PC-3 (cell line): ENCODE results near the gene EFTUD2. TPM values are rescaled to one million over a fixed set of nuclear protein-coding genes. Genes with fewer than 3 reads are reported as not detected.

Experiments
- ATAC-seq: fragments of 200-7000 bp; cut with Tn5 transposase; 2 replicates; pipeline ENCODE4 v1.9.1; 2020; ENCODE audit warnings: mild to moderate bottlenecking, moderate library complexity
- BruUV-seq: library from RNA; stranded (reverse); fragments of 400-500 nt; replicated peaks from 2 replicates; lab custom pipeline; 2021; lab: Mats Ljungman, UMichigan
- CTCF ChIA-PET: fragments of 300-600 bp; sonication (Branson Sonifier 250); formaldehyde crosslinking; loops from one replicate; lab custom pipeline; 2022; ENCODE audit warnings: antibody characterized with exemption; lab: Charles Lee
- POLR2A ChIA-PET: fragments of 300-600 bp; sonication (Branson Sonifier 250); formaldehyde crosslinking; loops from one replicate; lab custom pipeline; 2022; ENCODE audit warnings: antibody characterized with exemption; ENCODE audit not compliant: unreplicated experiment; lab: Charles Lee
- DNase-seq: peaks from one replicate; pipeline ENCODE4 v3.0.0-alpha.2; 2015
- H2AFZ ChIP-seq: fragments of 300-600 bp; sonication (generic); 2 replicates; pipeline ENCODE4 v1.6.0; 2016; ENCODE audit warnings: antibody characterized with exemption, low read length
- H3F3A ChIP-seq: fragments of 300-600 bp; sonication (generic); one replicate; pipeline ENCODE4 v1.6.0; 2017; ENCODE audit warnings: antibody characterized with exemption, low read length, control low read depth, mild to moderate bottlenecking; ENCODE audit not compliant: unreplicated experiment
- H3K27ac ChIP-seq: fragments of 300-600 bp; sonication (generic); 2 replicates; pipeline ENCODE4 v1.5.1; 2016; ENCODE audit warnings: mild to moderate bottlenecking, low read length
- H3K27me3 ChIP-seq: fragments of 300-600 bp; sonication (generic); 2 replicates; pipeline ENCODE4 v1.6.1; 2016; ENCODE audit warnings: low read length, mixed read lengths
- H3K36me3 ChIP-seq: fragments of 300-600 bp; sonication (generic); 2 replicates; pipeline ENCODE4 v1.6.1; 2016; ENCODE audit warnings: low read depth, mixed run types, low read length, mixed read lengths
- H3K4me1 ChIP-seq: fragments of 300-600 bp; sonication (generic); 2 replicates; pipeline ENCODE4 v1.5.1; 2016; ENCODE audit warnings: low read length; ENCODE audit not compliant: insufficient read depth
- H3K4me2 ChIP-seq: fragments of 300-600 bp; sonication (generic); 2 replicates; pipeline ENCODE4 v1.6.0; 2016; ENCODE audit warnings: low read length
- H3K4me3 ChIP-seq: fragments of 300-600 bp; sonication (generic); 2 replicates; pipeline ENCODE4 v1.5.1; 2016; ENCODE audit warnings: mild to moderate bottlenecking, low read length, mixed read lengths
- H3K79me2 ChIP-seq: fragments of 300-600 bp; sonication (generic); 2 replicates; pipeline ENCODE4 v1.6.1; 2017; ENCODE audit warnings: low read length, mixed read lengths
- H3K9ac ChIP-seq: fragments of 300-600 bp; sonication (generic); 2 replicates; pipeline ENCODE4 v1.6.0; 2016; ENCODE audit warnings: mild to moderate bottlenecking, low read length
- H3K9me2 ChIP-seq: fragments of 300-600 bp; sonication (generic); replicated peaks from 2 replicates; pipeline ENCODE4 v1.6.1; 2016; ENCODE audit warnings: mixed run types, low read length, mixed read lengths
- H3K9me3 ChIP-seq: fragments of 300-600 bp; sonication (generic); 2 replicates; pipeline ENCODE4 v1.6.1; 2016; ENCODE audit warnings: low read length, mixed read lengths
- H4K20me1 ChIP-seq: fragments of 300-600 bp; sonication (generic); 2 replicates; pipeline ENCODE4 v1.6.1; 2016; ENCODE audit warnings: low read length, mixed read lengths
- EZH2 ChIP-seq: fragments of 300-600 bp; sonication (generic); IDR thresholded peaks from one replicate; pipeline ENCODE4 v1.6.1; 2017; ENCODE audit warnings: antibody characterized with exemption, mild to moderate bottlenecking, low read length; ENCODE audit not compliant: unreplicated experiment
- EZH2phosphoT487 ChIP-seq: fragments of 300-600 bp; sonication (generic); IDR thresholded peaks from 2 replicates; pipeline ENCODE4 v1.6.1; 2018; ENCODE audit warnings: mild to moderate bottlenecking, antibody characterized with exemption, low read length, borderline replicate concordance
- intact Hi-C: fragments of 100-400 bp; cut with micrococcal nuclease; formaldehyde crosslinking; loops from 2 replicates; pipeline ENCODE4 v1.9.0; 2023
- total RNA-seq: library from RNA; depleted of rRNA; stranded (reverse); fragments of >200 nt; gene quantifications from 2 replicates; pipeline ENCODE4 v1.2.3, GENCODE V29; 2014
- TF ChIP-seq, protein P1 (sequence below): fragments of 300-600 bp; sonication (generic); conservative IDR thresholded peaks from 2 replicates; pipeline ENCODE4 v1.5.1; 2017; ENCODE audit warnings: antibody characterized with exemption, low read depth, mild to moderate bottlenecking, low read length

The EFTUD2 gene
- total RNA-seq, 1 experiment from 2014 or later: 227 TPM

DNA sequence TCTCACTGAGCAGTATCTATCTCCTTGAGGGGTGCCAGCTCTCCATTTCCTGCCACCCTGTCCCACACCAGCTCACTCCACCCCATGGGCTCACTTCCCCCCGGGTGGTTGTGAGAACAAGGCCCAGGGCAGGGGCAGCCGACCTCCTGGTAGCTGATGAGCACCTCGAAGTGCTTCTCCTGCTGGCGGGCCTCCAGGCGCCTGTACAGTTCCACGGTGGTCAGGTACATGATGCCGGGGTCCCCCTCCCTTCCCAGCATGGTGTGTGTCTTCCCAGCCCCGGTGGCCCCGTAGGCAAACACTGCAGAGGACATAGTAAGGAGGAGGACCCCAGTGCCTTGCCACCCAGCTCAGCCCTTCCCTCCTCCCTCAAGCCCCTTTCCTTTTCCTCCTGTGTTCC is 35.9 kb upstream of the EFTUD2 start:
- Histone ChIP-seq H3K4me3 (no peak overlapping the region), H3F3A (no peaks in the 10 kb centered on the region), H3K4me1 (peaks cover 3% of the 10 kb centered on the region), H3K9me3 (no peaks in the 10 kb centered on the region), H4K20me1 (peaks cover 13% of the 10 kb centered on the region; the same call in 1 of the 2 replicates), H2AFZ (no peak overlapping the region), H3K4me2 (no peak overlapping the region), H3K9ac (no peak overlapping the region), H3K9me2 (no peaks in the 10 kb centered on the region), H3K27ac (no peak overlapping the region), H3K79me2 (peaks cover 41% of the 10 kb centered on the region), H3K36me3 (peaks cover 76% of the 10 kb centered on the region), H3K27me3 (no peaks in the 10 kb centered on the region)
- no peak for ATAC-seq
- no peak for DNase-seq
- ChIA-PET CTCF (no interaction called here), POLR2A (interaction anchor here (0.6 kb wide), 1 partner anchor 141 kb away, joined by 3 read pairs; no protein-coding TSS in a partner anchor)
- intact Hi-C loops: no loop called here
- no TSS peak for BruUV-seq
- TF ChIP-seq, protein P1, sequence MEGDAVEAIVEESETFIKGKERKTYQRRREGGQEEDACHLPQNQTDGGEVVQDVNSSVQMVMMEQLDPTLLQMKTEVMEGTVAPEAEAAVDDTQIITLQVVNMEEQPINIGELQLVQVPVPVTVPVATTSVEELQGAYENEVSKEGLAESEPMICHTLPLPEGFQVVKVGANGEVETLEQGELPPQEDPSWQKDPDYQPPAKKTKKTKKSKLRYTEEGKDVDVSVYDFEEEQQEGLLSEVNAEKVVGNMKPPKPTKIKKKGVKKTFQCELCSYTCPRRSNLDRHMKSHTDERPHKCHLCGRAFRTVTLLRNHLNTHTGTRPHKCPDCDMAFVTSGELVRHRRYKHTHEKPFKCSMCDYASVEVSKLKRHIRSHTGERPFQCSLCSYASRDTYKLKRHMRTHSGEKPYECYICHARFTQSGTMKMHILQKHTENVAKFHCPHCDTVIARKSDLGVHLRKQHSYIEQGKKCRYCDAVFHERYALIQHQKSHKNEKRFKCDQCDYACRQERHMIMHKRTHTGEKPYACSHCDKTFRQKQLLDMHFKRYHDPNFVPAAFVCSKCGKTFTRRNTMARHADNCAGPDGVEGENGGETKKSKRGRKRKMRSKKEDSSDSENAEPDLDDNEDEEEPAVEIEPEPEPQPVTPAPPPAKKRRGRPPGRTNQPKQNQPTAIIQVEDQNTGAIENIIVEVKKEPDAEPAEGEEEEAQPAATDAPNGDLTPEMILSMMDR: no peak

DNA sequence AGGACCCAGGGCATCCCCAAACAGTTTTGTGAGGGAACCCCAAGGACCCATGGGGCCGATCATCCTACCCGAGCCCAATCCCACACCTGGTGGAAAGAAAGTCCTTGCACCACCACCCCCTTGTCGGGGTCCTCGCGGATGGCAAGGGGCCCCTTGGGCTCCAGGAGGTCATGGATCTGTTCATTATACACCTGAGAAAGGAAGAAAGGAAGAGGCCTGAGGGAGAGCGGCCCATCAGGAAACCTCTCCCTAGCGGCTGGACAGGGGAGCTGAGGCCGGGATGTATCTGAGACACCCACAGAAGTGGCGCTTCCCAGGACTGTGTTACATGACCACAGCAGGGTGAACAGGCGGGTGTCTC is 35.5 kb upstream of the EFTUD2 start:
- ChIA-PET POLR2A (interaction anchor here (0.6 kb wide), 1 partner anchor 140 kb away, joined by 3 read pairs; no protein-coding TSS in a partner anchor), CTCF (no interaction called here)
- no peaks in the 10 kb centered on the region for H3K9me2 ChIP-seq
- H4K20me1 ChIP-seq: peaks cover 10% of the 10 kb centered on the region; the same call in 1 of the 2 replicates
- H3K27ac ChIP-seq: no peak overlapping the region
- H3K4me1 ChIP-seq: no peaks in the 10 kb centered on the region
- H3K4me3 ChIP-seq: no peak overlapping the region
- no peak overlapping the region for H2AFZ ChIP-seq
- ATAC-seq (no peak), DNase-seq (no peak)
- H3K9ac ChIP-seq: no peak overlapping the region
- peaks cover 37% of the 10 kb centered on the region for H3K79me2 ChIP-seq
- H3K9me3 ChIP-seq: no peaks in the 10 kb centered on the region
- H3K36me3 ChIP-seq: peaks cover 80% of the 10 kb centered on the region
- intact Hi-C loops: no loop called here
- TF ChIP-seq, protein P1: no peak
- TF ChIP-seq EZH2 (no peak), EZH2phosphoT487 (no peak)
- H3K4me2 ChIP-seq: no peak overlapping the region
- no TSS peak for BruUV-seq
- H3F3A ChIP-seq: no peaks in the 10 kb centered on the region
- no peaks in the 10 kb centered on the region for H3K27me3 ChIP-seq

DNA sequence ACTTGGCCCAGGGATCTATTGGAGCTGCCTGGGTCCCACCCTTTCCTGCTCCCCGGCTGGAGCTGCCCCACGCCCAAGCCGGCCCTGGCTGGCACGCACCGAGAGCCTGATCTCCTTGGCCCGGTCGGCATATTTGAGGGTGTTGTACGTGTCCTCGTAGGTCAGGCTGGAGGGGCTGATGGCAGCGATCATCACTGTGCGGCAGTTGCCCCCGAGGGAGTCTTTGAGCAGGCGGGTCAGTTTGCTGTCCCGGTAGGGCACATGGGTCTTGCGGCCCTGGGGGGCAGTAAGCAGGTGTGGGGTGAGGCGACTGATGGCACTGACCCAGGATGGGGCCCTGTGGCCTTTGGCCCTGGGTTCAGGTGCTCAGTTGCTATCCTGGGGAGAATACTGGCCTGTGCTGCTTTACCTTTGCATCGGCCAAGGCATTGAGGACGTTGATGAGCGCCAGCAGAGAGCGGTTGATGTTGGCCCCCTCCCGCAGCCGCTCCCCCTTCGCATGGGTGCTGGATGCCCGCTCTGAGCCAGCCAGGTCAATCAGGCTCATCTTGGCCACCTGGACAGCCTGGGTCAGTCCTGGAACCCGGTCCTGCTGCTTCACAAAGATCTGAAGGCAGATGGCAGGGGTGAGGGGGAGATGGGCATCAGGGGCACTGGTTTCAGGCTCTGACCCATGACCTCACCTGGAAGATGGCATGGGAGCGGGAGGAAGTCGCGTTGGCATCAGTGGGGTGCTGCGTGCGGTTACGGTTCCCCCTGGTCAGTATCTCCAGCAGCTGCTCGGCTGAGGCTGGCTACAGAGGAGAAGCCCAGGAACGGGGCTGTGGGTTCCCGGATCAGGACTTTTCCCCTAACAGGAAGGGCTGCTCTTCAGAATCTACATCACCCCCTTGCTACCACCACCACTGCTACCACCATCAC is 34.8 kb upstream of the EFTUD2 start:
- no peak for DNase-seq
- H4K20me1 ChIP-seq: peaks cover 10% of the 10 kb centered on the region; the same call in 1 of the 2 replicates
- intact Hi-C loops: no loop called here
- H2AFZ ChIP-seq: no peak overlapping the region
- H3K9me2 ChIP-seq: no peaks in the 10 kb centered on the region
- TF ChIP-seq, protein P1: no peak
- TF ChIP-seq EZH2: no peak
- TF ChIP-seq EZH2phosphoT487: no peak
- H3K79me2 ChIP-seq: peaks cover 30% of the 10 kb centered on the region
- no peak for ATAC-seq
- no peaks in the 10 kb centered on the region for H3K27me3 ChIP-seq
- ChIA-PET POLR2A (no interaction called here), CTCF (interaction anchor here (0.7 kb wide), 1 partner anchor 127 kb away, joined by 4 read pairs; the partner anchor contains the start of gene NMT1)
- H3K4me2 ChIP-seq: no peak overlapping the region
- H3K36me3 ChIP-seq: peaks cover 87% of the 10 kb centered on the region
- H3K9me3 ChIP-seq: no peaks in the 10 kb centered on the region
- H3K4me3 ChIP-seq: no peak overlapping the region
- BruUV-seq: no TSS peak
- no peaks in the 10 kb centered on the region for H3F3A ChIP-seq
- no peak overlapping the region for H3K27ac ChIP-seq
- H3K9ac ChIP-seq: no peak overlapping the region
- no peaks in the 10 kb centered on the region for H3K4me1 ChIP-seq
